Ascending aorta (tissue), 2 donors: ENCODE measurements around the gene MAML2. TPM values are rescaled to one million over a fixed set of nuclear protein-coding genes. Genes with fewer than 3 reads are reported as not detected.
A peak's percentile ranks its signal among the peaks of the same experiment; 100 is the strongest.

Source experiments
- DNase-seq, 2 donors: peaks; one replicate each; pipeline ENCODE4 v3.0.0-alpha.2; 2019; ENCODE audit warnings: low spot score in 2 of 2
- H3K27ac ChIP-seq, 2 donors: fragments of 200-600 bp; sonication (generic); one replicate each; pipeline ENCODE4 v1.5.1; 2016 to 2017; ENCODE audit warnings: mild to moderate bottlenecking in 1 of 2
- H3K27me3 ChIP-seq: fragments of 200-600 bp; sonication (generic); one replicate; pipeline ENCODE4 v1.5.1; 2017
- H3K36me3 ChIP-seq, 2 donors: fragments of 200-600 bp; sonication (generic); one replicate each; pipeline ENCODE4 v1.5.1; 2016
- H3K4me1 ChIP-seq, 2 donors: fragments of 200-600 bp; sonication (generic); one replicate each; pipeline ENCODE4 v1.5.1; 2016 to 2017; ENCODE audit warnings: mild to moderate bottlenecking in 1 of 2
- H3K4me3 ChIP-seq, 2 donors: fragments of 200-600 bp; sonication (generic); one replicate each; pipeline ENCODE4 v1.5.1; 2016 to 2017; ENCODE audit warnings: mild to moderate bottlenecking in 1 of 2
- H3K9me3 ChIP-seq, 2 donors: fragments of 200-600 bp; sonication (generic); one replicate each; pipeline ENCODE4 v1.5.1; 2016
- intact Hi-C: fragments of 100-400 bp; cut with DNase I; formaldehyde crosslinking; loops from one replicate; pipeline ENCODE4 v1.15.1; 2023
- total RNA-seq: library from RNA; depleted of rRNA; stranded (reverse); fragments of >200 nt; gene quantifications from one replicate; pipeline ENCODE4 v1.1.0, GENCODE V29; 2016
- TF ChIP-seq, protein P1 (sequence below), 3 experiments: fragments of 200-600 bp in 2 of 3; fragments of 450-650 bp in 1 of 3; sonication (generic) in 2 of 3; IDR thresholded peaks; one replicate each; pipeline ENCODE4 v1.5.1; 2016 to 2019; ENCODE audit warnings: antibody characterized with exemption in 3 of 3, mild to moderate bottlenecking in 1 of 3, moderate library complexity in 1 of 3

MAML2 gene
- total RNA-seq, 1 donor from 2014 or later = 13.2 TPM

DNA sequence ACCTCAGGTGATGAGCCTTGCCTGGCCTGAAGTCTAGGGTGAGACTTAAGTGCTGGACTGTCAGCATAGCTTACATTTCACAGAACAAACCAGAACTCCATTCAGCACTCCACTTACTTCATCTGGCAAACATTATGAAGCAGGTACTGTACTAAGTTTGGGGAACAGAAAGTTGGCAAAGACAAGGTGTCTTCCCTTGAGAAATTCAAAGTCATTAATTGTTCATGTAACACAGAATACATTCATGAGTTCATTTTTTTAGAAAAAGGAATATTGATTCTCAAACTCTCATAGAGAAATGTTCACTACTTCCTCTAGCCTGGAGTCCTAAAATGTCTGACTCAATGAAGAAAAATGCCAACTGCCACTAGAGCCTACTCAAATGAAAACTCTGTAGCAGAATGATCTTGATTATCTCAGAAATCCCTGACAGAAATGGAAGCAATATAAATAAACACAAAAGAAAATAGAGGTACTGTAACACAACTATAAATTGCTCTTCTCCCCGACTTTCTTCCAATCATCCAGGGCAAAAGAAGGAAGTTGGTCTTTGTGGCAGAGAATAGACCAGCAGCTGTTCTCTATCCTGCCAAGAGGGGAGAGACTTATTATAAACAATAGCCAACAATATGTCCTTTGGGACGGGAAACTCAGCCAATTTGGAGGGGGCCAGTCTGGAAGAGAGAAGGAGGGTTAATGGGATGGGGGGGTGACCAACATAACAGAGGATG, 289.9 kb downstream of the MAML2 start:
- intact Hi-C loops = no loop called here

DNA sequence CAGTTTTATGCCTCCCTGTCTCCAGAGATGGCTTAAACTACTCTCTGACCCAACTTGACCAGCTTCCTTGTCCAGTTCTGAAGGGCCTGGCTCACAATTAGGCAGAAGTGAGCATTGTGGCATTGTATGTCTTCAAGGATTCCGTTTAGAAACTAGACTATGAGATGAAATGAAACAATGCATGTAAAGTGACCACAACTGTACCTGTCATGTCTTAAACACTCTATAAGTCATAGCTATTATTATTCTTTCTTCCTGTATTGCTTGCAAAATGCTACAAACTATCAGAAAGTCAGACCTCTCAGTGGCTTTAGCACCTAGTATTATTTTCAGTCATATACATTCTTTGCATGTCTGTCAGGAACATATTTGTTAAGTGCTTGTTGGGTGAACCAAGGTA, 291.2 kb downstream of the MAML2 start:
- peaks cover 4 to 36% of the 10 kb centered on the region in 2 donors for H3K4me1 ChIP-seq
- no peaks in the 10 kb centered on the region for H3K27me3 ChIP-seq
- intact Hi-C loops = no loop called here
- peak overlapping the region in 1 of 2 donors; percentile 9 for H3K27ac ChIP-seq
- no peaks in the 10 kb centered on the region for H3K36me3 ChIP-seq
- no peak overlapping the region for H3K4me3 ChIP-seq
- H3K9me3 ChIP-seq = no peaks in the 10 kb centered on the region
- TF ChIP-seq, protein P1, sequence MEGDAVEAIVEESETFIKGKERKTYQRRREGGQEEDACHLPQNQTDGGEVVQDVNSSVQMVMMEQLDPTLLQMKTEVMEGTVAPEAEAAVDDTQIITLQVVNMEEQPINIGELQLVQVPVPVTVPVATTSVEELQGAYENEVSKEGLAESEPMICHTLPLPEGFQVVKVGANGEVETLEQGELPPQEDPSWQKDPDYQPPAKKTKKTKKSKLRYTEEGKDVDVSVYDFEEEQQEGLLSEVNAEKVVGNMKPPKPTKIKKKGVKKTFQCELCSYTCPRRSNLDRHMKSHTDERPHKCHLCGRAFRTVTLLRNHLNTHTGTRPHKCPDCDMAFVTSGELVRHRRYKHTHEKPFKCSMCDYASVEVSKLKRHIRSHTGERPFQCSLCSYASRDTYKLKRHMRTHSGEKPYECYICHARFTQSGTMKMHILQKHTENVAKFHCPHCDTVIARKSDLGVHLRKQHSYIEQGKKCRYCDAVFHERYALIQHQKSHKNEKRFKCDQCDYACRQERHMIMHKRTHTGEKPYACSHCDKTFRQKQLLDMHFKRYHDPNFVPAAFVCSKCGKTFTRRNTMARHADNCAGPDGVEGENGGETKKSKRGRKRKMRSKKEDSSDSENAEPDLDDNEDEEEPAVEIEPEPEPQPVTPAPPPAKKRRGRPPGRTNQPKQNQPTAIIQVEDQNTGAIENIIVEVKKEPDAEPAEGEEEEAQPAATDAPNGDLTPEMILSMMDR (IDR thresholded peaks at IDR 0.05) = no peak
- no peak for DNase-seq

More for the DNA sequence above, 289.9 kb downstream of the MAML2 start:
- H3K9me3 ChIP-seq = no peaks in the 10 kb centered on the region
- H3K36me3 ChIP-seq = no peaks in the 10 kb centered on the region
- no peaks in the 10 kb centered on the region for H3K27me3 ChIP-seq
- H3K4me1 ChIP-seq = peaks cover 4 to 34% of the 10 kb centered on the region in 2 donors
- no peak for DNase-seq
- H3K4me3 ChIP-seq = no peak overlapping the region
- TF ChIP-seq, protein P1 (IDR thresholded peaks at IDR 0.05) = no peak
- H3K27ac ChIP-seq = peak overlapping the region; percentile 9 to 76

DNA sequence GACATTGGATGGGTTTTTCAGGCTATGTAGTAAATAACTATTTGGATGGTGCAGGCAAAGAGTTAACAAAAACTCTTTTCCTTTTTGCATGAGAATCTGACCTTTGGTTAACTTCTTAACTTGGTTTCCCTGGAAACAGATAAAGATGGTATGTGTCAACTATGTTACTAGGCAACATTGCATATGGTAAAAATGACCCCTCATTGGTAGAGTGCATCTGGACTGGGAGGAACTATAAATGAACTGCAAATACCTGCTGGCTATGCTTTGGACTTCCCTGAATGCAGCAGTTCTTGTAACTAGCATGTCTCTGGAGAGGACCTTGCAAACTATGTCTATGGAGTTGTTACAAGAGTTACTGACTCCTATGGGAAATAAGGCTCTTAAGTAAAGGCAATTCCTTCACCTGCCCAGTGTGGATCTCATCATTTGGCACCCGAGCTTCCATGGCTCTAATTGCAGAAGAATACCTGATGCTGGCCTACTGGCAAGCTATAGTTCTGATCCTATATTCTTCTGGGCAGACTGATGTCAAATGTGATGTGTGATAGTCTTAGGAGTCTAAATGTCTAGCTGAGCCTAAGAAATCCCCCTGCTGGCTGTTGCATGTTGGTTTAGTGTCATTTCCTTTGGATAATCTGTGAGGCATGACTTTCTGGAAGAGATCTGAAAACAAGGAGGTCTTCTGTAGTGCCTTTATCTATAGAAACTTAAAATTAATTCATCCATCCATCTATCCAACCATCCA, 292.4 kb downstream of the MAML2 start:
- DNase-seq = no peak
- no peak overlapping the region for H3K4me3 ChIP-seq
- no peak overlapping the region for H3K27ac ChIP-seq
- H3K36me3 ChIP-seq = no peaks in the 10 kb centered on the region
- peaks cover 4 to 38% of the 10 kb centered on the region in 2 donors for H3K4me1 ChIP-seq
- no peaks in the 10 kb centered on the region for H3K27me3 ChIP-seq
- intact Hi-C loops = no loop called here
- TF ChIP-seq, protein P1 (IDR thresholded peaks at IDR 0.05) = no peak
- H3K9me3 ChIP-seq = no peaks in the 10 kb centered on the region

DNA sequence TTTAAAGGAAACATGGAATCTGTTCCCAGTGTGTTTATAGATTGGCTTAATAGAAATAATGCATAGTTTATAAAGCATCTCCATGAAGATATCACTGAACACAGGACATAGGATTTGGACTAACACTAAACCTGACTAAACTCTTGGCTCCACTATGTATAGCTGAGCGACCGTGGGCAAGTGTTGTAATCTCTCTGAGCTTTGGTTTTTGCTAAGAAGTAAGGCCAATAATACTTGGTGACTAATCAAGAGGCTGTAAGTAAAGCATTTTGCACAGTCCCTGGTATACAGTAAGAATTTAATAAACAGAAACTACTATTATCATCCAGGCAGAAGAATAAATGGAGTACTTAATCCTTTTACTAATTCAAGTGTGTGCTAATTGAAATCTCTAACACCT, 293.6 kb downstream of the MAML2 start:
- no peak overlapping the region for H3K27ac ChIP-seq
- H3K4me1 ChIP-seq = peaks cover 4 to 35% of the 10 kb centered on the region in 2 donors
- H3K27me3 ChIP-seq = no peaks in the 10 kb centered on the region
- intact Hi-C loops = no loop called here
- TF ChIP-seq, protein P1 (IDR thresholded peaks at IDR 0.05) = no peak
- H3K36me3 ChIP-seq = no peaks in the 10 kb centered on the region
- DNase-seq = no peak
- H3K4me3 ChIP-seq = no peak overlapping the region
- H3K9me3 ChIP-seq = no peaks in the 10 kb centered on the region

DNA sequence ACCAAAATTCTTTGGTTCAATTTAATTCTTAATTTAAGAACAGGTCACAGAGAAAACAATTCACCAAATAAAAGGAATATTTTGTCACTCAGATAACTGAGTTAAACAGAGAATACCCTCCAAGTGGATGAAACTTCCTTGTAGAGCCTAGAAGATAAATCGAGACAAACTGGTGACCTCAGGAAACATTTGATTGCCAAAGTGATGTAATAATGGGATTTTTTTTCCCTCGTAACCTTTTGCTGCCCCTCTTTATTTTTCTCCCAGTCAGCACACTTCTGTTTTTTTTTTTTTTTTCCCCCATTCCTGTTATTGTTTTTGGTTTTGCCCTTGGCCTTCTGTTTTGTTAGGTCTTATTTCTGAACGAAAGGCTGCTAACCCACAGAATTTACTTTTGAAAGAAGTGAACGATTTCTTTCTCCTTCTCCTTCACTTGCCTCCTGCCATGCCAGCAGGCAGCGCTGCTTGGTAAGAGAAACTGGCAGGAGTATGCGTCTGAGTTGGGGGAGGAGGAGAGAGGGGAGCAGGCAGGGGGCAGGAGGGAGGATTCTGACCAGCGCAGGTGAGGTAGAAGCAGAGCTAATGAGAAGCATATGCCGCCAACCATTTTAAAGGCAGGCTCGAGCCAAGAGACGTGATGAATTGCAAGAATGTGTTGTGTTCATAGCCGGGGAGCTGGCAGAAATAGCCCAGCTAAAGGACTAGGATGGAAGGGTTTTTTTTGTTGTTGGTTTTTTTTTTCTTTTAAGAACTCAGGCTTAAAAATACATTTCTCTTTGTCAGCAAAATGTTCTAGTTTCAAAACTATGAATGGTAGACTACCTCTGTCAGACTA, 297.2 kb downstream of the MAML2 start:
- H3K4me3 ChIP-seq = peak overlapping the region; percentile 37 to 51
- H3K4me1 ChIP-seq = peaks cover 0 to 25% of the 10 kb centered on the region in 2 donors
- TF ChIP-seq, protein P1 (IDR thresholded peaks at IDR 0.05) = peak; percentile 32 to 72 (median 35)
- H3K27ac ChIP-seq = peak overlapping the region; percentile 73 to 90
- no peaks in the 10 kb centered on the region for H3K27me3 ChIP-seq
- intact Hi-C loops = loop anchor here (2.0 kb wide), 2 partner anchors 33 to 297 kb away; partner anchors contain the start of gene MAML2
- H3K36me3 ChIP-seq = no peaks in the 10 kb centered on the region
- DNase-seq = peak; percentile 23 to 86
- no peaks in the 10 kb centered on the region for H3K9me3 ChIP-seq
